GM18907 (cell line): ENCODE data around the gene PTPRC.

Experiments used
- ATAC-seq: cut with Tn5 transposase; IDR thresholded peaks from one replicate; pipeline ENCODE4 v1.9.1; 2021; ENCODE audit warnings: mild to moderate bottlenecking, moderate library complexity; ENCODE audit not compliant: unreplicated experiment

Gene PTPRC

DNA sequence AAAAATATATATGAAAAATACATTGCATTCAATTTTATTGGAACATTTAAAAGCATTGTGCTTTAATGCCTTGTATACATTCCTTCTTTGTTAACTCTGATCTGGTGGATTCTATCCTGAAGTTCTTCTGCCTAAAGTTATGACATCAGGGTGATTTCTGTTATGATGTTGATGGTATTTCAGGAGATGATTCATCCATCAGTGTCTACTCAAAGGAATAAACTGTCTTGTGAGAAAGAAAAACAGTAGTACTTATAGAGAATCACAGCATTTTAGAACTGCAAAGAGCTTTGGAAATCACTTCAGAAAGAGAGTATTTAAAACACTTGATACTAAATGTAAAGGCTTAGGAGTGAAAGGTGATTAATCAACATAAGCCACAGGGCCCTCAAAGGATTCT, 155.7 kb downstream of the PTPRC start:
- no peak for ATAC-seq

DNA sequence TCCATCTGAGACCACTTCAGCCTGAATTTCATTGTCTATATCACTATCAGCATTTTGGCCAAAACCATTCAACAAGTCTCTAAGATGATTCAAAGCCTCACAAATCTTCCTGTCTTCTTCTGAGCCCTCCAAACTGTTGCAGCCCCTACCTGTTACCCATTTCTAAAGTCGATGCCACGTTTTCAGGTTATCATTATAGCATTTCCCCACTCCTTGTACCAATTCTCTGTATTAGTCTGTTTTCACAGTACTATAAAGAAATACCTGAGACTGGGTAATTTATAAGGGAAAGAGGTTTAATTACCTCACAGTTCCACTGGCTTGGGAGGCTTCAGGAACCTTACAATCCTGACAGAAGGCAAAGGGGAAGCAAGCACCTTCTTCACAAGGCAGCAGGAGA, 158.8 kb downstream of the PTPRC start:
- no peak for ATAC-seq

DNA sequence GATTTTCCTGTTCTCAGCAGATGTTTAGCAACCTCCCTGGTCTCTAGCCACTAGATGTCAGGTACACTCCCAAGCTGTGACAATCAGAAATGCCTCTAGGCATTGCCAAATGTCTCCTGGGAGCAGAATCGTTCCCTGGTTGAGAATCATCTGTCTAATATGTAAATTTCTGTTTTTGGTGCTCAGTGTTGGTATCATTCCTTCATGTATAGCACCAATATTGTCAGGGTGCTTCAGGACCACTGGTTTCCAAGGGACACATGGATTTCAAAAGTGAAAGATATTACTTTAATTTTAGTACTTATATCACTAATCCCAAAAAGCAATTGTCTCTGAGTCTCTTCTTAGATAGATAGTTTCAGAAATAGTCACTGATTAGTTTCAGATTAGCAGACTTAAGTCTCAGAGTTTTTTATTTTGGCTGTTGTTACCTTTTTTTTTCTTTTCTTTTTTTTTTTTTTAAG, 160.1 kb downstream of the PTPRC start:
- peak; percentile 90 for ATAC-seq

DNA sequence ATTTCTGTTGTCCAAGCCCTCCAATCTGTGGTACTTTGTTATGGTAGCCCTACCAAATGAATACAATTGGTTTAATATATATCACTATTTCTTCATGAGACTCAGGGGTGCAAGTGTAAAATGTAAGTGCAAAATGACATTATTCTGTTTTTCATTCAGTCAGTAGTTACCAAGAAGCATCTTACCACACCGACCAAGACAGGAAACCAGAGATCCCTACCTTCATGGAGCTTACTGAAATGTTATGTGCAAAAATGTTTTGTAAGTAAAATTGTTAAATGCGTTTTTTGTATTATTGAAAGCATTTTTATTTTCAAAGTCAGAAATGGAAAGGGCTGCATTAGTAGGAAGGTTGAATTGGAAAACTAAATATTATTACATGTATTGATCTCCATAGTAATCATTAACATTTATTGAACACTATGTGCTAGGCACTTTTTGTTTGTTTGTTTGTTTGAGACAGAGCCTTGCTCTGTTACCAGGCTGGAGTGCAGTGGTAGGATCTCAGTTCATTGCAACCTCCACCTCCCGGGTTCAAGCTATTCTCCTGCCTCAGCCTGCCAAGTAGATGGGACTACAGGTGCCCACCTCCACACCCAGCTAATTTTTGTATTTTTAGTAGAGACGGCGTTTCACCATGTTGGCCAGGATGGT, 166.8 kb downstream of the PTPRC start:
- ATAC-seq: no peak

DNA sequence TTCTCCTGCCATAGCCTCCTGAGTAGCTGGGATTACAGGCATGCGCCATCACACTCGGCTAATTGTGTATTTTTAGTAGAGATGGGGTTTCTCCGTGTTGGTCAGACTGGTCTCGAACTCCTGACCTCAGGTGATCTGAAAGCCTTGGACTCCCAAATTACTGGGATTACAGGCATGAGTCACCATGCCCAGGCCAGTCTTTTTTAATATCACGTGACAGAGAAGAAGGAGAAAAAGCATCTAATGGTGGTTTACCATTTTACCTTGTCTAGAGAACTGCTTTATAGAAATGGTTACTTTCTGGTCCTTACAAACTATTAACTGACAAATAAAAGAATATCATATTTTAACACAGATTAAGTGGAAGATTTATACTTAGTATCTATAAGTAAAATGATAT, 168.0 kb downstream of the PTPRC start:
- no peak for ATAC-seq
